ENCODE data around the gene STKLD1. TPM values are rescaled to one million over a fixed set of nuclear protein-coding genes. Genes with fewer than 3 reads are reported as not detected.

STKLD1 gene
- total RNA-seq, 6 experiments from 2014 or later = 0.46 to 1.4 (median 0.68) TPM

GRCh38 chr9:133378408-133378962 lies 2.3 kb downstream of the STKLD1 start:
- peaks cover 6% of the 10 kb centered on the region for H3K27me3 Mint-ChIP-seq (ENCODE audit: insufficient read depth)
- no peak for DNase-seq

GRCh38 chr9:133379153-133380086 lies 3.3 kb downstream of the STKLD1 start:
- no peak for TF ChIP-seq CTCF (IDR thresholded peaks at IDR 0.05)
- no peak overlapping the region for H3K27ac Mint-ChIP-seq
- H3K27me3 Mint-ChIP-seq (ENCODE audit: insufficient read depth) = peaks cover 6% of the 10 kb centered on the region
- DNase-seq = no peak
- peaks cover 25% of the 10 kb centered on the region for H3K4me1 Mint-ChIP-seq (ENCODE audit: low read depth)
- H3K4me3 Mint-ChIP-seq = no peak overlapping the region
- H3K36me3 Mint-ChIP-seq (ENCODE audit: low read depth) = peaks cover 8% of the 10 kb centered on the region
- no peaks in the 10 kb centered on the region for H3K9me3 Mint-ChIP-seq

More at GRCh38 chr9:133378408-133378962, 2.3 kb downstream of the STKLD1 start:
- H3K36me3 Mint-ChIP-seq (ENCODE audit: low read depth) = peaks cover 8% of the 10 kb centered on the region
- H3K9me3 Mint-ChIP-seq = no peaks in the 10 kb centered on the region
- peak overlapping the region; percentile 43; the same call in 1 of the 2 replicates for H3K27ac Mint-ChIP-seq
- no peak overlapping the region for H3K4me3 Mint-ChIP-seq
- peaks cover 25% of the 10 kb centered on the region for H3K4me1 Mint-ChIP-seq (ENCODE audit: low read depth)
- no peak for TF ChIP-seq CTCF (IDR thresholded peaks at IDR 0.05)

- Mint-ChIP-seq H3K4me1 (ENCODE audit: low read depth) (peaks cover 20% of the 10 kb centered on the region), H3K4me3 (no peak overlapping the region), H3K27me3 (ENCODE audit: insufficient read depth) (no peaks in the 10 kb centered on the region), H3K36me3 (ENCODE audit: low read depth) (no peaks in the 10 kb centered on the region), H3K9me3 (no peaks in the 10 kb centered on the region), H3K27ac (no peak overlapping the region)
- no peak for DNase-seq
- no peak for TF ChIP-seq CTCF (IDR thresholded peaks at IDR 0.05)
Observed at GRCh38 chr9:133380734-133381133, 4.6 kb downstream of the STKLD1 start.

DNA sequence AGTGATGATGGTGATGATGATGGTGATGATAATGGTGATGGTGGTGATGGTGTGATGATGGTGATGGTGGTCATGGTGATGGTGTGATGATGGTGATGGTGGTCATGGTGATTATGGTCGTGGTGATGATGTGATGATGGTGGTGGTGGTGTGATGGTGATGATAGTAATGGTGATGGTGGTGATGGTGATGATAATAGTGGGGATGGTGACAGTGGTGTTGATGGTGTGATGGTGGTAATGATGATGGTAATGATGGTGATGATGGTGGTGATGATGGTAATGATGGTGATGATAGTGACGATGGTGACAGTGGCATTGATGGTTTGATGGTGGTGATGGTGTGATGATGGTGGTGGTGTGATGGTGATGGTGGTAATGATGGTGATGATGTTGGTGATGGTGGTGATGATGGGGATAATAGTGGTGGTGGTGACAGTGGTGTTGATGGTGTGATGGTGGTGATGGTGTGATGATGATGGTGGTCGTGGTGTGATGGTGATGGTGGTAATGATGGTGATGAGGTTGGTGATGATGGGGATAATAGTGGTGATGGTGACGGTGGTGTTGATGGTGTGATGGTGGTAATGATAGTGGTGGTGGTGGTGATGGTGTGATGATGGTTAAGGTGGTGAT lies 6.5 kb downstream of the STKLD1 start:
- Mint-ChIP-seq H3K27me3 (ENCODE audit: insufficient read depth) (no peaks in the 10 kb centered on the region), H3K27ac (no peak overlapping the region), H3K36me3 (ENCODE audit: low read depth) (no peaks in the 10 kb centered on the region), H3K9me3 (no peaks in the 10 kb centered on the region), H3K4me1 (ENCODE audit: low read depth) (peaks cover 12% of the 10 kb centered on the region), H3K4me3 (no peak overlapping the region)
- no peak for DNase-seq
- TF ChIP-seq CTCF (IDR thresholded peaks at IDR 0.05) = no peak

DNA sequence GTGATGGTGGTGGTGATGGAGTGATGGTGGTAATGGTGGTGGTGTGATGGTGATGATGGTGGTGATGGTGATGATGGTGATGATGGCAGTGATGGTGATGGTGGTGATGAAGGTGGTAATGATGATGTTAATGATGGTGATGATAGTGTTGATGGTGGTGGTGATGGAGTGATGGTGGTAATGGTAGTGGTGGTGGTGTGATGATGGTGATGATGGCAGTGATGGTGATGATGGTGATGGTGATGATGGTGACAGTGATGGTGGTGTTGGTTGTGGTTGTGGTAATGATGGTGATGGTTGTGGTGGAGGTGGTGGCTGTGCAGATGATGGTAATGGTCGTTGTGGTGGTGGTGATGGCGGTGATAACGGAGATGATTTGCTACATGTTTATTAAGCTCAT lies 7.3 kb downstream of the STKLD1 start:
- TF ChIP-seq CTCF (IDR thresholded peaks at IDR 0.05) = no peak
- Mint-ChIP-seq H3K36me3 (ENCODE audit: low read depth) (no peaks in the 10 kb centered on the region), H3K27ac (no peak overlapping the region), H3K4me3 (no peak overlapping the region), H3K27me3 (ENCODE audit: insufficient read depth) (peaks cover under 1% of the 10 kb centered on the region; the same call in 1 of the 2 replicates), H3K4me1 (ENCODE audit: low read depth) (peaks cover 9% of the 10 kb centered on the region), H3K9me3 (no peaks in the 10 kb centered on the region)
- no peak for DNase-seq

Measured in HFFc6 (cell line).